HepG2 (cell line): ENCODE results near the gene DLX6. TPM values are rescaled to one million over a fixed set of nuclear protein-coding genes. Genes with fewer than 3 reads are reported as not detected.

Experiments used
- FOXA1 ChIP-seq, 2 experiments: fragments of 450-650 bp in 1 of 2; sonication (generic) in 1 of 2; formaldehyde crosslinking in 1 of 2; IDR thresholded peaks; 2 replicates each; pipeline versions ENCODE4 v1.4.0 to v1.6.1; 2016 to 2020; ENCODE audit warnings: missing genetic modification reagents in 1 of 2
- HMG20A ChIP-seq: IDR thresholded peaks from 2 replicates; pipeline ENCODE4 v1.6.1; 2016; ENCODE audit warnings: borderline replicate concordance
- MED1 ChIP-seq: sonication (generic); formaldehyde crosslinking; IDR thresholded peaks from 2 replicates; pipeline ENCODE4 v1.4.0; 2020; ENCODE audit warnings: missing genetic modification reagents
- MXD4 ChIP-seq: IDR thresholded peaks from 2 replicates; pipeline ENCODE4 v1.6.1; 2016; ENCODE audit warnings: mild to moderate bottlenecking, missing biosample characterization, missing genetic modification reagents
- NFKBIZ ChIP-seq: IDR thresholded peaks from 2 replicates; pipeline ENCODE4 v1.6.1; 2018; ENCODE audit warnings: missing genetic modification reagents, missing compliant biosample characterization
- PHF20 ChIP-seq: sonication (generic); formaldehyde crosslinking; IDR thresholded peaks from 2 replicates; pipeline ENCODE4 v1.5.0; 2020; ENCODE audit warnings: mild to moderate bottlenecking, missing genetic modification reagents
- PHF21A ChIP-seq: sonication (generic); formaldehyde crosslinking; IDR thresholded peaks from 2 replicates; pipeline ENCODE4 v1.5.0; 2020; ENCODE audit warnings: mild to moderate bottlenecking, missing genetic modification reagents
- TAF1 ChIP-seq: sonication (generic); formaldehyde crosslinking; IDR thresholded peaks from 2 replicates; pipeline ENCODE4 v1.4.0; 2020; ENCODE audit warnings: missing genetic modification reagents
- WIZ ChIP-seq: sonication (generic); formaldehyde crosslinking; IDR thresholded peaks from 2 replicates; pipeline ENCODE4 v1.5.1; 2020; ENCODE audit warnings: mild to moderate bottlenecking, missing genetic modification reagents
- ZIK1 ChIP-seq: sonication (generic); formaldehyde crosslinking; IDR thresholded peaks from 2 replicates; pipeline ENCODE4 v1.5.0; 2020; ENCODE audit warnings: mild to moderate bottlenecking, low read depth, missing genetic modification reagents, borderline replicate concordance
- ZNF703 ChIP-seq: sonication (generic); formaldehyde crosslinking; IDR thresholded peaks from 2 replicates; pipeline ENCODE4 v1.5.1; 2020; ENCODE audit warnings: missing genetic modification reagents, mild to moderate bottlenecking, moderate library complexity, borderline replicate concordance
- polyA plus RNA-seq, 8 experiments: library from polyadenylated mRNA; depleted of rRNA in 3 of 8; stranded (reverse) in 7 of 8; unstranded in 1 of 8; fragments of >200 nt; fragmentation: Illumina TruSeq in 4 of 8; extraction: Trizol in 4 of 8; gene quantifications; 2 replicates each; pipeline versions ENCODE4 v1.2.1 to v1.2.3, GENCODE V29; 2011 to 2016; ENCODE audit warnings: low read depth in 4 of 8, missing spikeins in 1 of 8, mixed read lengths in 1 of 8; ENCODE audit not compliant: insufficient read depth in 1 of 8
- total RNA-seq, 5 experiments: library from RNA; depleted of rRNA; stranded (reverse); fragments of >200 nt; fragmentation: Illumina TruSeq; extraction: Trizol; gene quantifications; 2 replicates each; pipeline ENCODE4 v1.2.3, GENCODE V29; 2016; ENCODE audit warnings: low read depth in 1 of 5
- TF ChIP-seq, protein P1 (sequence below): sonication (generic); formaldehyde crosslinking; conservative IDR thresholded peaks from 2 replicates; pipeline ENCODE4 v1.4.0; 2020; ENCODE audit warnings: missing genetic modification reagents
- TF ChIP-seq, protein P2 (sequence below): sonication (generic); formaldehyde crosslinking; IDR thresholded peaks from 2 replicates; pipeline ENCODE4 v1.4.0; 2020; ENCODE audit warnings: mild to moderate bottlenecking, missing genetic modification reagents
- TF ChIP-seq, protein P3 (sequence below): sonication (generic); formaldehyde crosslinking; IDR thresholded peaks from 2 replicates; pipeline ENCODE4 v1.9.0; 2021; ENCODE audit warnings: missing genetic modification reagents, borderline replicate concordance
- TF ChIP-seq, protein P4 (sequence below): sonication (generic); formaldehyde crosslinking; IDR thresholded peaks from 2 replicates; pipeline ENCODE4 v1.4.0; 2020; ENCODE audit warnings: missing genetic modification reagents
- TF ChIP-seq, protein P5 (sequence below): sonication (generic); formaldehyde crosslinking; IDR thresholded peaks from 2 replicates; pipeline ENCODE4 v1.4.0; 2020; ENCODE audit warnings: missing genetic modification reagents, borderline replicate concordance

Gene DLX6
- total and polyA plus RNA-seq, 2 of the 13 experiments (the other 11 are each of a cell fraction or from before 2014, with no cell fraction given), result 3.5 to 5.5 TPM

DNA sequence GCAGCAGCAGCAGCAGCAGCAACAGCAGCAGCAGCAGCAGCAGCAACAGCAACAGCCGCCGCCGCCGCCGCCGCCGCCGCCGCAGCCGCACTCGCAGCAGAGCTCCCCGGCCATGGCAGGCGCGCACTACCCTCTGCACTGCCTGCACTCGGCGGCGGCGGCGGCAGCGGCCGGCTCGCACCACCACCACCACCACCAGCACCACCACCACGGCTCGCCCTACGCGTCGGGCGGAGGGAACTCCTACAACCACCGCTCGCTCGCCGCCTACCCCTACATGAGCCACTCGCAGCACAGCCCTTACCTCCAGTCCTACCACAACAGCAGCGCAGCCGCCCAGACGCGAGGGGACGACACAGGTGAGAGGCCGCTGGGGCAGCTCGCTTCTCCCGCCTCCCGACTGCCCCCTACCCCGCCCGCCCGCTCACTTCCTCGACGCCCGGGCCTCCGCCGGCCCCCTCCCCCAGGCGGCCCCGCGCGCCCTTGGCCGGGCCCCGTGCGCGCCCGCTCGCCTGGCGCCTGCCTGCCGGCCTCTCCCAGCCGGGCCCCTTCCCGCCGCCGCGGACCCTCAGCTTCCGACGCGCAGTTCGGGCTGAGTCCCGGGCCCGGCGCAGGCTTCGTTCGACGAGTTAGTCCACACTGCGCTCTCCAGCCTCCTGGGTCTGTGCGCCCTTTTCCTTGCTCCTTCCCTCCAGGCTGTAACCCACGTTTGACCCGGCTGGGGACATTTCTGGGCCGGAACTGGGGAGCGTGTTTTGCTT lies 882 bp downstream of the DLX6 start (continued):
- TF ChIP-seq, protein P1, sequence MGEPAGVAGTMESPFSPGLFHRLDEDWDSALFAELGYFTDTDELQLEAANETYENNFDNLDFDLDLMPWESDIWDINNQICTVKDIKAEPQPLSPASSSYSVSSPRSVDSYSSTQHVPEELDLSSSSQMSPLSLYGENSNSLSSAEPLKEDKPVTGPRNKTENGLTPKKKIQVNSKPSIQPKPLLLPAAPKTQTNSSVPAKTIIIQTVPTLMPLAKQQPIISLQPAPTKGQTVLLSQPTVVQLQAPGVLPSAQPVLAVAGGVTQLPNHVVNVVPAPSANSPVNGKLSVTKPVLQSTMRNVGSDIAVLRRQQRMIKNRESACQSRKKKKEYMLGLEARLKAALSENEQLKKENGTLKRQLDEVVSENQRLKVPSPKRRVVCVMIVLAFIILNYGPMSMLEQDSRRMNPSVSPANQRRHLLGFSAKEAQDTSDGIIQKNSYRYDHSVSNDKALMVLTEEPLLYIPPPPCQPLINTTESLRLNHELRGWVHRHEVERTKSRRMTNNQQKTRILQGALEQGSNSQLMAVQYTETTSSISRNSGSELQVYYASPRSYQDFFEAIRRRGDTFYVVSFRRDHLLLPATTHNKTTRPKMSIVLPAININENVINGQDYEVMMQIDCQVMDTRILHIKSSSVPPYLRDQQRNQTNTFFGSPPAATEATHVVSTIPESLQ (CRISPR knock-in tag), result no peak
- TF ChIP-seq MED1 (CRISPR knock-in tag) (no peak; the same call in none of the 2 replicates), FOXA1 (IDR thresholded peaks at IDR 0.05) (no peak), FOXA1 (CRISPR knock-in tag; IDR thresholded peaks at IDR 0.05) (peak; percentile 28; the same call in 1 of the 2 replicates), ZNF703 (no peak), MXD4 (CRISPR knock-in tag) (peak; percentile 65; the same call in 1 of the 2 replicates), TAF1 (peak; percentile 73), PHF20 (CRISPR knock-in tag) (peak; percentile 47; the same call in 1 of the 2 replicates), NFKBIZ (CRISPR knock-in tag) (0 out of 2 replicates have a peak, but pooled peaks have one; percentile 23), PHF21A (CRISPR knock-in tag) (peak; percentile 10; the same call in 1 of the 2 replicates), WIZ (CRISPR knock-in tag) (no peak), HMG20A (no peak), ZIK1 (CRISPR knock-in tag) (no peak)
- TF ChIP-seq, protein P2, sequence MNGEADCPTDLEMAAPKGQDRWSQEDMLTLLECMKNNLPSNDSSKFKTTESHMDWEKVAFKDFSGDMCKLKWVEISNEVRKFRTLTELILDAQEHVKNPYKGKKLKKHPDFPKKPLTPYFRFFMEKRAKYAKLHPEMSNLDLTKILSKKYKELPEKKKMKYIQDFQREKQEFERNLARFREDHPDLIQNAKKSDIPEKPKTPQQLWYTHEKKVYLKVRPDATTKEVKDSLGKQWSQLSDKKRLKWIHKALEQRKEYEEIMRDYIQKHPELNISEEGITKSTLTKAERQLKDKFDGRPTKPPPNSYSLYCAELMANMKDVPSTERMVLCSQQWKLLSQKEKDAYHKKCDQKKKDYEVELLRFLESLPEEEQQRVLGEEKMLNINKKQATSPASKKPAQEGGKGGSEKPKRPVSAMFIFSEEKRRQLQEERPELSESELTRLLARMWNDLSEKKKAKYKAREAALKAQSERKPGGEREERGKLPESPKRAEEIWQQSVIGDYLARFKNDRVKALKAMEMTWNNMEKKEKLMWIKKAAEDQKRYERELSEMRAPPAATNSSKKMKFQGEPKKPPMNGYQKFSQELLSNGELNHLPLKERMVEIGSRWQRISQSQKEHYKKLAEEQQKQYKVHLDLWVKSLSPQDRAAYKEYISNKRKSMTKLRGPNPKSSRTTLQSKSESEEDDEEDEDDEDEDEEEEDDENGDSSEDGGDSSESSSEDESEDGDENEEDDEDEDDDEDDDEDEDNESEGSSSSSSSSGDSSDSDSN (CRISPR knock-in tag), result peak; percentile 89
- TF ChIP-seq, protein P3, sequence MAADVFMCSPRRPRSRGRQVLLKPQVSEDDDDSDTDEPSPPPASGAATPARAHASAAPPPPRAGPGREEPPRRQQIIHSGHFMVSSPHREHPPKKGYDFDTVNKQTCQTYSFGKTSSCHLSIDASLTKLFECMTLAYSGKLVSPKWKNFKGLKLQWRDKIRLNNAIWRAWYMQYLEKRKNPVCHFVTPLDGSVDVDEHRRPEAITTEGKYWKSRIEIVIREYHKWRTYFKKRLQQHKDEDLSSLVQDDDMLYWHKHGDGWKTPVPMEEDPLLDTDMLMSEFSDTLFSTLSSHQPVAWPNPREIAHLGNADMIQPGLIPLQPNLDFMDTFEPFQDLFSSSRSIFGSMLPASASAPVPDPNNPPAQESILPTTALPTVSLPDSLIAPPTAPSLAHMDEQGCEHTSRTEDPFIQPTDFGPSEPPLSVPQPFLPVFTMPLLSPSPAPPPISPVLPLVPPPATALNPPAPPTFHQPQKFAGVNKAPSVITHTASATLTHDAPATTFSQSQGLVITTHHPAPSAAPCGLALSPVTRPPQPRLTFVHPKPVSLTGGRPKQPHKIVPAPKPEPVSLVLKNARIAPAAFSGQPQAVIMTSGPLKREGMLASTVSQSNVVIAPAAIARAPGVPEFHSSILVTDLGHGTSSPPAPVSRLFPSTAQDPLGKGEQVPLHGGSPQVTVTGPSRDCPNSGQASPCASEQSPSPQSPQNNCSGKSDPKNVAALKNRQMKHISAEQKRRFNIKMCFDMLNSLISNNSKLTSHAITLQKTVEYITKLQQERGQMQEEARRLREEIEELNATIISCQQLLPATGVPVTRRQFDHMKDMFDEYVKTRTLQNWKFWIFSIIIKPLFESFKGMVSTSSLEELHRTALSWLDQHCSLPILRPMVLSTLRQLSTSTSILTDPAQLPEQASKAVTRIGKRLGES (CRISPR knock-in tag), result no peak
- TF ChIP-seq, protein P4, sequence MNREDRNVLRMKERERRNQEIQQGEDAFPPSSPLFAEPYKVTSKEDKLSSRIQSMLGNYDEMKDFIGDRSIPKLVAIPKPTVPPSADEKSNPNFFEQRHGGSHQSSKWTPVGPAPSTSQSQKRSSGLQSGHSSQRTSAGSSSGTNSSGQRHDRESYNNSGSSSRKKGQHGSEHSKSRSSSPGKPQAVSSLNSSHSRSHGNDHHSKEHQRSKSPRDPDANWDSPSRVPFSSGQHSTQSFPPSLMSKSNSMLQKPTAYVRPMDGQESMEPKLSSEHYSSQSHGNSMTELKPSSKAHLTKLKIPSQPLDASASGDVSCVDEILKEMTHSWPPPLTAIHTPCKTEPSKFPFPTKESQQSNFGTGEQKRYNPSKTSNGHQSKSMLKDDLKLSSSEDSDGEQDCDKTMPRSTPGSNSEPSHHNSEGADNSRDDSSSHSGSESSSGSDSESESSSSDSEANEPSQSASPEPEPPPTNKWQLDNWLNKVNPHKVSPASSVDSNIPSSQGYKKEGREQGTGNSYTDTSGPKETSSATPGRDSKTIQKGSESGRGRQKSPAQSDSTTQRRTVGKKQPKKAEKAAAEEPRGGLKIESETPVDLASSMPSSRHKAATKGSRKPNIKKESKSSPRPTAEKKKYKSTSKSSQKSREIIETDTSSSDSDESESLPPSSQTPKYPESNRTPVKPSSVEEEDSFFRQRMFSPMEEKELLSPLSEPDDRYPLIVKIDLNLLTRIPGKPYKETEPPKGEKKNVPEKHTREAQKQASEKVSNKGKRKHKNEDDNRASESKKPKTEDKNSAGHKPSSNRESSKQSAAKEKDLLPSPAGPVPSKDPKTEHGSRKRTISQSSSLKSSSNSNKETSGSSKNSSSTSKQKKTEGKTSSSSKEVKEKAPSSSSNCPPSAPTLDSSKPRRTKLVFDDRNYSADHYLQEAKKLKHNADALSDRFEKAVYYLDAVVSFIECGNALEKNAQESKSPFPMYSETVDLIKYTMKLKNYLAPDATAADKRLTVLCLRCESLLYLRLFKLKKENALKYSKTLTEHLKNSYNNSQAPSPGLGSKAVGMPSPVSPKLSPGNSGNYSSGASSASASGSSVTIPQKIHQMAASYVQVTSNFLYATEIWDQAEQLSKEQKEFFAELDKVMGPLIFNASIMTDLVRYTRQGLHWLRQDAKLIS (CRISPR knock-in tag), result no peak
- TF ChIP-seq, protein P5, sequence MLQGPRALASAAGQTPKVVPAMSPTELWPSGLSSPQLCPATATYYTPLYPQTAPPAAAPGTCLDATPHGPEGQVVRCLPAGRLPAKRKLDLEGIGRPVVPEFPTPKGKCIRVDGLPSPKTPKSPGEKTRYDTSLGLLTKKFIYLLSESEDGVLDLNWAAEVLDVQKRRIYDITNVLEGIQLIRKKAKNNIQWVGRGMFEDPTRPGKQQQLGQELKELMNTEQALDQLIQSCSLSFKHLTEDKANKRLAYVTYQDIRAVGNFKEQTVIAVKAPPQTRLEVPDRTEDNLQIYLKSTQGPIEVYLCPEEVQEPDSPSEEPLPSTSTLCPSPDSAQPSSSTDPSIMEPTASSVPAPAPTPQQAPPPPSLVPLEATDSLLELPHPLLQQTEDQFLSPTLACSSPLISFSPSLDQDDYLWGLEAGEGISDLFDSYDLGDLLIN (CRISPR knock-in tag), result no peak
